Left lung (tissue), 10 donors: Measurements from ENCODE around the gene BMPR1A. TPM values are rescaled to one million over a fixed set of nuclear protein-coding genes. Genes with fewer than 3 reads are reported as not detected.

Experiments used
- ATAC-seq: fragments of 200-7000 bp; cut with Tn5 transposase; one replicate; pipeline ENCODE4 v1.9.1; 2020; ENCODE audit warnings: moderate library complexity
- DNase-seq, 4 donors: peaks; one replicate each; pipeline ENCODE4 v3.0.0-alpha.2; 2013 to 2020
- H3K27ac ChIP-seq, 2 donors: fragments of 200-600 bp; sonication (generic) in 1 of 2; one replicate each; pipeline versions ENCODE4 v1.5.0 to v1.8.0; 2020 to 2021
- H3K27me3 ChIP-seq, 2 donors: fragments of 200-600 bp; sonication (generic) in 1 of 2; one replicate each; pipeline versions ENCODE4 v1.5.0 to v1.8.0; 2020 to 2021
- H3K36me3 ChIP-seq, 2 donors: fragments of 200-600 bp; sonication (generic) in 1 of 2; one replicate each; pipeline versions ENCODE4 v1.5.0 to v1.8.0; 2020 to 2021
- H3K4me1 ChIP-seq, 2 donors: fragments of 200-600 bp; one replicate each; pipeline ENCODE4 v1.8.0; 2021
- H3K4me3 ChIP-seq, 2 donors: fragments of 200-600 bp; sonication (generic) in 1 of 2; one replicate each; pipeline versions ENCODE4 v1.5.0 to v1.8.0; 2020 to 2021; ENCODE audit warnings: mild to moderate bottlenecking in 1 of 2
- H3K9me3 ChIP-seq, 2 donors: fragments of 200-600 bp; sonication (generic) in 1 of 2; one replicate each; pipeline versions ENCODE4 v1.5.0 to v1.8.0; 2020 to 2021
- CTCF ChIP-seq, 2 donors: fragments of 200-600 bp; sonication (generic) in 1 of 2; IDR thresholded peaks; one replicate each; pipeline versions ENCODE4 v1.5.0 to v1.8.0; 2021; ENCODE audit warnings: antibody characterized with exemption in 2 of 2
- intact Hi-C, 2 donors: fragments of 100-400 bp; cut with DNase I; formaldehyde crosslinking; loops; one replicate each; pipeline versions ENCODE4 v1.11.2 to v1.14.2; 2022
- polyA plus RNA-seq, 6 donors: library from polyadenylated mRNA; unstranded; fragments of 120-200 nt; gene quantifications; one replicate each; pipeline ENCODE4 v1.2.1, GENCODE V29; 2013; ENCODE audit not compliant: insufficient read length in 6 of 6
- total RNA-seq, 2 donors: library from RNA; stranded (reverse); fragmentation: NEBNext Ultra II Directional; extraction: Animal tissue kit (Norgen Biotek cat#: 25700); gene quantifications; one replicate each; pipeline ENCODE4 v1.2.1, GENCODE V29; 2021
- donor health status: DM: no; HTN: yes; CAD: no.
- donor health status: DM: no; HTN: no; CAD: no.

Gene BMPR1A
- total and polyA plus RNA-seq, 8 donors, result 33.4 to 87.2 (median 72.9) TPM

GRCh38 chr10:86868353-86868752 lies 111.9 kb downstream of the BMPR1A start:
- H3K27me3 ChIP-seq, result peaks cover 0 to 7% of the 10 kb centered on the region in 2 donors
- no peaks in the 10 kb centered on the region for H3K36me3 ChIP-seq
- no peak for TF ChIP-seq CTCF (IDR thresholded peaks at IDR 0.05)
- H3K4me1 ChIP-seq, result peaks cover 0 to 8% of the 10 kb centered on the region in 2 donors
- ATAC-seq (no peak), DNase-seq (peak in 2 of 4 donors; percentile 36 to 71)
- intact Hi-C loops, result no loop called here
- no peak overlapping the region for H3K4me3 ChIP-seq
- no peak overlapping the region for H3K27ac ChIP-seq
- H3K9me3 ChIP-seq, result no peaks in the 10 kb centered on the region

GRCh38 chr10:86870679-86871078 lies 114.3 kb downstream of the BMPR1A start:
- peaks cover 0 to 8% of the 10 kb centered on the region in 2 donors for H3K4me1 ChIP-seq
- no peak for ATAC-seq
- no peak for DNase-seq
- no peak for TF ChIP-seq CTCF (IDR thresholded peaks at IDR 0.05)
- no peak overlapping the region for H3K4me3 ChIP-seq
- no peaks in the 10 kb centered on the region for H3K36me3 ChIP-seq
- H3K27me3 ChIP-seq, result peaks cover 0 to 7% of the 10 kb centered on the region in 2 donors
- intact Hi-C loops, result no loop called here
- H3K27ac ChIP-seq, result no peak overlapping the region
- no peaks in the 10 kb centered on the region for H3K9me3 ChIP-seq

- intact Hi-C loops, result no loop called here
- no peaks in the 10 kb centered on the region for H3K36me3 ChIP-seq
- peaks cover 0 to 8% of the 10 kb centered on the region in 2 donors for H3K4me1 ChIP-seq
- ATAC-seq (peak; percentile 97), DNase-seq (peak in 1 of 4 donors; percentile 50)
- H3K4me3 ChIP-seq, result no peak overlapping the region
- H3K27ac ChIP-seq, result peak overlapping the region in 1 of 2 donors; percentile 50
- peaks cover 0 to 3% of the 10 kb centered on the region in 2 donors for H3K27me3 ChIP-seq
- no peak for TF ChIP-seq CTCF (IDR thresholded peaks at IDR 0.05)
- H3K9me3 ChIP-seq, result no peaks in the 10 kb centered on the region
Observed at GRCh38 chr10:86871563-86872183, 115.3 kb downstream of the BMPR1A start.

GRCh38 chr10:86872757-86873156 lies 116.3 kb downstream of the BMPR1A start:
- no peaks in the 10 kb centered on the region for H3K36me3 ChIP-seq
- H3K27ac ChIP-seq, result peak overlapping the region in 1 of 2 donors; percentile 45
- H3K27me3 ChIP-seq, result no peaks in the 10 kb centered on the region
- TF ChIP-seq CTCF (IDR thresholded peaks at IDR 0.05), result no peak
- no peaks in the 10 kb centered on the region for H3K9me3 ChIP-seq
- ATAC-seq, result peak; percentile 20
- H3K4me3 ChIP-seq, result no peak overlapping the region
- intact Hi-C loops, result no loop called here
- H3K4me1 ChIP-seq, result peaks cover 0 to 8% of the 10 kb centered on the region in 2 donors
- DNase-seq, result no peak

GRCh38 chr10:86876748-86877147 lies 120.3 kb downstream of the BMPR1A start:
- TF ChIP-seq CTCF (IDR thresholded peaks at IDR 0.05), result no peak
- no peak for DNase-seq

More at GRCh38 chr10:86876748-86877147, 120.3 kb downstream of the BMPR1A start:
- no peaks in the 10 kb centered on the region for H3K36me3 ChIP-seq
- no peaks in the 10 kb centered on the region for H3K27me3 ChIP-seq
- no peak for ATAC-seq
- no peak overlapping the region for H3K27ac ChIP-seq
- intact Hi-C loops, result no loop called here
- H3K9me3 ChIP-seq, result no peaks in the 10 kb centered on the region
- H3K4me1 ChIP-seq, result peaks cover 0 to 8% of the 10 kb centered on the region in 2 donors
- no peak overlapping the region for H3K4me3 ChIP-seq
